ENCODE data around the gene VWA1.

DNA sequence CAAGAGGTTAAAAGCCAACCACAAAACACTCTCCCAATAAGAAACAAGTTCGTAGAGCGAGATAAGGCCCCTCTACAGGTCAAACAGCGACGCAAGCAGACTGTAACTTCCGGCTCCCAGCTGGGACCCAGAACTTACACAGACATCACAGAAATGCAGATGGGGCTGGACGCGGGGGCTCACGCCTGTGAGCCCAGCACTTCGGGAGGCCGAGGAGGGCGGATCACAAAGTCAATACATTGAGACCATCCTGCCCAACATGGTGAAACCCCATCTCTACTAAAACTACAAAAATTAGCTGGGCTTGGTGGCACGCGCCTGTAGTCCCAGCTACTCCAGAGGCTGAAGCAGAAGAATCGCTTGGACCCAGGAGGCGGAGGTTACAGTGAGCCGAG is 47.4 kb upstream of the VWA1 start:
- TF ChIP-seq POLR2A (IDR thresholded peaks at IDR 0.05): no peak
- TF ChIP-seq, protein P1, sequence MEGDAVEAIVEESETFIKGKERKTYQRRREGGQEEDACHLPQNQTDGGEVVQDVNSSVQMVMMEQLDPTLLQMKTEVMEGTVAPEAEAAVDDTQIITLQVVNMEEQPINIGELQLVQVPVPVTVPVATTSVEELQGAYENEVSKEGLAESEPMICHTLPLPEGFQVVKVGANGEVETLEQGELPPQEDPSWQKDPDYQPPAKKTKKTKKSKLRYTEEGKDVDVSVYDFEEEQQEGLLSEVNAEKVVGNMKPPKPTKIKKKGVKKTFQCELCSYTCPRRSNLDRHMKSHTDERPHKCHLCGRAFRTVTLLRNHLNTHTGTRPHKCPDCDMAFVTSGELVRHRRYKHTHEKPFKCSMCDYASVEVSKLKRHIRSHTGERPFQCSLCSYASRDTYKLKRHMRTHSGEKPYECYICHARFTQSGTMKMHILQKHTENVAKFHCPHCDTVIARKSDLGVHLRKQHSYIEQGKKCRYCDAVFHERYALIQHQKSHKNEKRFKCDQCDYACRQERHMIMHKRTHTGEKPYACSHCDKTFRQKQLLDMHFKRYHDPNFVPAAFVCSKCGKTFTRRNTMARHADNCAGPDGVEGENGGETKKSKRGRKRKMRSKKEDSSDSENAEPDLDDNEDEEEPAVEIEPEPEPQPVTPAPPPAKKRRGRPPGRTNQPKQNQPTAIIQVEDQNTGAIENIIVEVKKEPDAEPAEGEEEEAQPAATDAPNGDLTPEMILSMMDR (IDR thresholded peaks at IDR 0.05): no peak

Measured in suprapubic skin (tissue), 3 donors.